H1 (cell line): Measurements from ENCODE around the gene NOS1AP. TPM values are rescaled to one million over a fixed set of nuclear protein-coding genes. Genes with fewer than 3 reads are reported as not detected.

Source experiments
- CTCF ChIA-PET: fragments of 300-600 bp; sonication (Branson Sonifier 250); formaldehyde crosslinking; loops from one replicate; lab custom pipeline; 2021; ENCODE audit not compliant: partially characterized antibody; lab: Charles Lee
- POLR2A ChIA-PET: fragments of 300-600 bp; sonication (Branson Sonifier 250); formaldehyde crosslinking; loops from one replicate; lab custom pipeline; 2021; ENCODE audit warnings: inconsistent platforms; ENCODE audit not compliant: partially characterized antibody; lab: Charles Lee
- DNase-seq, 2 experiments: peaks; one replicate each; pipeline versions ENCODE4 v3.0.0 to v3.0.0-alpha.2; 2010 to 2022; ENCODE audit warnings: low spot score in 2 of 2, low read depth in 1 of 2, mixed read lengths in 1 of 2
- FAIRE-seq: peaks from 2 replicates; lab custom pipeline; 2011; peaks lifted over from hg19 to GRCh38; lab: Jason Lieb, UNC
- H2AFZ ChIP-seq: 2 replicates; pipeline ENCODE4 v1.8.1; 2012; ENCODE audit warnings: low read length, inconsistent platforms
- H2AK5ac ChIP-seq: 2 replicates; pipeline ENCODE4 v1.6.1; 2013; ENCODE audit warnings: low read depth, low read length
- H2BK120ac ChIP-seq: replicated peaks from 2 replicates; pipeline ENCODE3; 2013; ENCODE audit warnings: low read depth, low read length, inconsistent platforms
- H2BK12ac ChIP-seq: 2 replicates; pipeline ENCODE4 v1.6.1; 2013; ENCODE audit warnings: low read depth, low read length
- H2BK15ac ChIP-seq: 2 replicates; pipeline ENCODE4 v1.6.1; 2013; ENCODE audit warnings: low read length
- H2BK20ac ChIP-seq: 2 replicates; pipeline ENCODE4 v1.6.1; 2013; ENCODE audit warnings: low read length
- H2BK5ac ChIP-seq: 2 replicates; pipeline ENCODE4 v1.6.1; 2013; ENCODE audit warnings: low read depth, low read length
- H3K14ac ChIP-seq: 2 replicates; pipeline ENCODE4 v1.6.1; 2013; ENCODE audit warnings: inconsistent platforms; ENCODE audit not compliant: insufficient read length
- H3K18ac ChIP-seq: 2 replicates; pipeline ENCODE4 v1.6.1; 2013; ENCODE audit warnings: low read length; ENCODE audit errors: extremely low read depth
- H3K23ac ChIP-seq: 2 replicates; pipeline ENCODE4 v1.6.1; 2013; ENCODE audit warnings: inconsistent platforms; ENCODE audit not compliant: insufficient read length
- H3K23me2 ChIP-seq: 2 replicates; pipeline ENCODE4 v1.6.1; 2013; ENCODE audit warnings: low read depth, low read length
- H3K27ac ChIP-seq: 2 replicates; pipeline ENCODE4 v1.6.1; 2011; ENCODE audit warnings: low read depth, low read length, inconsistent platforms
- H3K27me3 ChIP-seq, 4 experiments: replicated peaks in 1 of 4; 1 replicate in 1 of 4; 2 replicates in 3 of 4; pipeline versions ENCODE4 v1.6.1 to v1.8.1; 2011 to 2013; ENCODE audit warnings: low read length in 3 of 4, mild to moderate bottlenecking in 3 of 4, inconsistent platforms in 2 of 4, mixed read lengths in 2 of 4, moderate library complexity in 1 of 4; ENCODE audit not compliant: control insufficient read depth in 3 of 4, insufficient read depth in 3 of 4; ENCODE audit errors: extremely low read depth in 1 of 4
- H3K36me3 ChIP-seq, 4 experiments: 2 replicates each; pipeline versions ENCODE4 v1.6.1 to v1.8.1; 2011 to 2013; ENCODE audit warnings: mild to moderate bottlenecking in 4 of 4, low read length in 3 of 4, moderate library complexity in 2 of 4, control low read depth in 1 of 4, inconsistent platforms in 1 of 4; ENCODE audit not compliant: insufficient read depth in 4 of 4, control insufficient read depth in 2 of 4
- H3K4ac ChIP-seq: replicated peaks from 2 replicates; pipeline ENCODE3; 2013; ENCODE audit warnings: low read length, low read depth, mixed read lengths, inconsistent platforms; ENCODE audit not compliant: insufficient read length
- H3K4me1 ChIP-seq, 4 experiments: replicated peaks in 1 of 4; 1 replicate in 1 of 4; 2 replicates in 3 of 4; pipeline versions ENCODE4 v1.6.1 to v1.8.1; 2011 to 2013; ENCODE audit warnings: low read length in 3 of 4, inconsistent platforms in 2 of 4, mixed read lengths in 1 of 4; ENCODE audit not compliant: insufficient read depth in 4 of 4, control insufficient read depth in 3 of 4
- H3K4me2 ChIP-seq, 2 experiments: 2 replicates each; pipeline versions ENCODE4 v1.6.1 to v1.8.1; 2011 to 2013; ENCODE audit warnings: low read depth in 2 of 2, low read length in 2 of 2, control low read depth in 1 of 2, inconsistent platforms in 1 of 2, mild to moderate bottlenecking in 1 of 2; ENCODE audit not compliant: insufficient read depth in 1 of 2
- H3K4me3 ChIP-seq, 4 experiments: fragments of 200-600, 300-600 bp in 1 of 4; sonication (generic), shearing (Covaris generic), sonication (Bioruptor Twin) in 1 of 4; 2 replicates each; pipeline versions ENCODE4 v1.5.1 to v1.8.1; 2011 to 2016; ENCODE audit warnings: low read length in 4 of 4, low read depth in 3 of 4, control low read depth in 2 of 4, inconsistent platforms in 2 of 4, mild to moderate bottlenecking in 2 of 4, mixed read lengths in 1 of 4, moderate library complexity in 1 of 4; ENCODE audit not compliant: insufficient read depth in 2 of 4; ENCODE audit errors: extremely low read depth in 1 of 4
- H3K56ac ChIP-seq: replicated peaks from 2 replicates; pipeline ENCODE3; 2013; ENCODE audit warnings: low read depth, mild to moderate bottlenecking, mixed read lengths, low read length, inconsistent platforms; ENCODE audit not compliant: insufficient read length
- H3K79me1 ChIP-seq: 2 replicates; pipeline ENCODE4 v1.6.1; 2013; ENCODE audit warnings: low read depth, low read length, control low read depth
- H3K79me2 ChIP-seq, 2 experiments: 2 replicates each; pipeline versions ENCODE4 v1.6.1 to v1.8.1; 2012 to 2013; ENCODE audit warnings: low read length in 2 of 2, mild to moderate bottlenecking in 2 of 2, inconsistent platforms in 1 of 2; ENCODE audit not compliant: insufficient read depth in 2 of 2, control insufficient read depth in 1 of 2
- H3K9ac ChIP-seq, 4 experiments: replicated peaks in 1 of 4; 1 replicate in 1 of 4; 2 replicates in 3 of 4; pipeline versions ENCODE4 v1.6.1 to v1.8.1; 2011 to 2013; ENCODE audit warnings: low read depth in 3 of 4, low read length in 3 of 4, control low read depth in 2 of 4, mild to moderate bottlenecking in 2 of 4, moderate library complexity in 2 of 4, inconsistent platforms in 1 of 4; ENCODE audit errors: extremely low read depth in 1 of 4
- H3K9me3 ChIP-seq, 2 experiments: 2 replicates each; pipeline versions ENCODE4 v1.6.1 to v1.8.1; 2012 to 2013; ENCODE audit warnings: mild to moderate bottlenecking in 2 of 2, moderate library complexity in 2 of 2, control low read depth in 1 of 2, inconsistent platforms in 1 of 2, low read depth in 1 of 2, low read length in 1 of 2, mixed read lengths in 1 of 2; ENCODE audit not compliant: insufficient read depth in 2 of 2
- H4K20me1 ChIP-seq, 2 experiments: replicated peaks in 1 of 2; 2 replicates each; pipeline versions ENCODE3 to v1.8.1; 2011 to 2013; ENCODE audit warnings: inconsistent platforms in 2 of 2, low read length in 2 of 2, mild to moderate bottlenecking in 1 of 2; ENCODE audit not compliant: insufficient read depth in 2 of 2, control insufficient read depth in 1 of 2
- H4K5ac ChIP-seq: 2 replicates; pipeline ENCODE4 v1.6.1; 2013; ENCODE audit warnings: low read length, low read depth, mixed read lengths, inconsistent platforms; ENCODE audit not compliant: insufficient read length
- H4K8ac ChIP-seq: 2 replicates; pipeline ENCODE4 v1.8.0; 2013; ENCODE audit warnings: mild to moderate bottlenecking, moderate library complexity, low read length, inconsistent platforms; ENCODE audit not compliant: insufficient read depth; ENCODE audit errors: extremely low read depth
- H4K91ac ChIP-seq: replicated peaks from 2 replicates; pipeline ENCODE3; 2013; ENCODE audit warnings: low read length, mixed read lengths, inconsistent platforms; ENCODE audit not compliant: insufficient read length
- WGBS, 2 experiments: shearing (Covaris generic) in 1 of 2; methylation state at CpG; one replicate each; pipeline versions ENCODE4 v1.1.6 to v1.1.7; 2013 to 2015; ENCODE audit warnings: low lambda C conversion rate in 2 of 2, mixed read lengths in 2 of 2, inconsistent platforms in 1 of 2, low coverage in 1 of 2, missing lambda C conversion rate in 1 of 2; ENCODE audit not compliant: insufficient replicate concordance in 2 of 2, insufficient coverage in 1 of 2, insufficient read length in 1 of 2; ENCODE audit errors: extremely low coverage in 1 of 2, missing lambda C conversion rate in 1 of 2; 5-methylcytosine and 5-hydroxymethylcytosine counted together
- polyA plus RNA-seq, 7 experiments: library from polyadenylated mRNA; depleted of rRNA in 3 of 7; stranded (reverse) in 5 of 7; unstranded in 2 of 7; fragments of >200 nt in 5 of 7; fragments of 200-250 nt in 2 of 7; gene quantifications; 1 replicate in 5 of 7; 2 replicates in 1 of 7; 4 replicates in 1 of 7; pipeline versions ENCODE4 v1.2.1 to v1.2.3, GENCODE V29; 2011 to 2013; ENCODE audit warnings: missing spikeins in 2 of 7, mixed read lengths in 2 of 7
- total RNA-seq: library from RNA; stranded (reverse); fragmentation: NEBNext Ultra II Directional; extraction: Animal tissue kit (Norgen Biotek cat#: 25700); gene quantifications from 2 replicates; pipeline ENCODE4 v1.2.1, GENCODE V29; 2021
- TF ChIP-seq, protein P1 (sequence below): IDR thresholded peaks from 2 replicates; pipeline ENCODE4 v1.6.1; 2011; ENCODE audit warnings: low read length, improper control_type of control experiment

NOS1AP gene
- total and polyA plus RNA-seq, 2 of the 8 experiments (the other 6 are each of a cell fraction or from before 2014, with no cell fraction given), result 2.4 to 12.1 TPM

DNA sequence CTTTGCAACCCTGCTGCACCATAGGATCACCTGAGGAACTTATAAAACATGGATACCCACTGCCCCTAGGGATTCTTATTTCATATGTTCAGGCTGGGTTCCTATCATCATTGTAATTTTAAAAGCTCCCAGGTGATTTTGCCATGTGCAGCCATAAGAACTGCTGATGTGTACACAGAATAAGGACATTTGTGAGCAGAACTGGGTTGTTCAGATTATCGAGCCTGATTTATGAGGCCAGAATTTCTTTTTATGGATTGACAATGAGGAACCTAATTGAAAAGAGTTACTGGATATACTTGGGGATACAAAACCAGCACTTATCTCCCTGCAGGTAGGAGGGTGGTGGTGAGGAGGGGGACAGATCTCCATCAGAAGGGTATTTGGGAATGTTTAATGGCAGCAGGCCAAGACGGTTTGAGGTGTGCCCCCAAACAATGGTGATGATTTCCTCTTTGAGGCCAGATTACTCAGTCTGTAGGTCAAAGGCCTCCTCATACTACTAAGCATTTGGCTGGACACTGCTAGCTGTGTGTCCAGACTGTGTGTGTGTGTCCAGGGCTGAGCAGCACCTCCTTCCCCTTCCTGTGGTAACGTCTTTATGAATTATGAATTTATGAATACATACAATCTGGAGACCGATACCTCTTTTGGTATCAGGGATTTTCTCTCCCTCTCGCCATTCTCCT lies 18.9 kb downstream of the NOS1AP start:
- H2AFZ ChIP-seq, result no peak overlapping the region
- H4K5ac ChIP-seq, result no peak overlapping the region
- peaks cover 0 to 3% (median 0%) of the 10 kb centered on the region in 4 experiments; a peak in 4 of 7 replicates for H3K27me3 ChIP-seq
- H3K36me3 ChIP-seq, result no peaks in the 10 kb centered on the region
- H3K4ac ChIP-seq, result no peak overlapping the region
- ChIA-PET CTCF (no interaction called here), POLR2A (interaction anchor here (1.4 kb wide), 1 partner anchor 18 kb away, joined by 6 read pairs; the partner anchor contains the start of gene NOS1AP)
- no peak overlapping the region for H3K4me2 ChIP-seq
- H4K8ac ChIP-seq, result no peak overlapping the region
- TF ChIP-seq, protein P1, sequence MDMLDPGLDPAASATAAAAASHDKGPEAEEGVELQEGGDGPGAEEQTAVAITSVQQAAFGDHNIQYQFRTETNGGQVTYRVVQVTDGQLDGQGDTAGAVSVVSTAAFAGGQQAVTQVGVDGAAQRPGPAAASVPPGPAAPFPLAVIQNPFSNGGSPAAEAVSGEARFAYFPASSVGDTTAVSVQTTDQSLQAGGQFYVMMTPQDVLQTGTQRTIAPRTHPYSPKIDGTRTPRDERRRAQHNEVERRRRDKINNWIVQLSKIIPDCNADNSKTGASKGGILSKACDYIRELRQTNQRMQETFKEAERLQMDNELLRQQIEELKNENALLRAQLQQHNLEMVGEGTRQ, result no peak
- H2BK15ac ChIP-seq, result no peak overlapping the region
- peaks cover 4 to 17% (median 11%) of the 10 kb centered on the region in 4 experiments; a peak in 5 of 7 replicates for H3K4me1 ChIP-seq
- no peaks in the 10 kb centered on the region; the same call in 1 of the 2 replicates for H3K23me2 ChIP-seq
- H2BK20ac ChIP-seq, result no peak overlapping the region
- WGBS, 2 experiments, result 81% methylated on average over 5 of the region's 5 CpGs; no CpG with 5 or more reads in 1 of the 2 experiments
- no peak overlapping the region for H4K91ac ChIP-seq
- H2BK12ac ChIP-seq, result no peak overlapping the region
- no peak overlapping the region for H3K56ac ChIP-seq
- H3K9me3 ChIP-seq, result no peaks in the 10 kb centered on the region
- no peak overlapping the region for H3K9ac ChIP-seq
- no peak overlapping the region for H3K14ac ChIP-seq
- DNase-seq, result no peak
- H2AK5ac ChIP-seq, result no peak overlapping the region
- H3K4me3 ChIP-seq, result no peak overlapping the region
- no peak overlapping the region for H3K18ac ChIP-seq
- no peak for FAIRE-seq
- no peak overlapping the region for H2BK120ac ChIP-seq
- H2BK5ac ChIP-seq, result no peak overlapping the region
- no peak overlapping the region for H3K23ac ChIP-seq
- H4K20me1 ChIP-seq, result peaks cover 7 to 11% of the 10 kb centered on the region in 2 experiments
- H3K79me2 ChIP-seq, result peaks cover 0 to 62% of the 10 kb centered on the region in 2 experiments; a peak in 2 of 4 replicates
- H3K79me1 ChIP-seq, result peaks cover 3% of the 10 kb centered on the region
- no peak overlapping the region for H3K27ac ChIP-seq
